ENCODE results near the gene THPO. TPM values are rescaled to one million over a fixed set of nuclear protein-coding genes. Genes with fewer than 3 reads are reported as not detected.

Gene THPO
- total RNA-seq, 2 donors from 2014 or later, result 1.4 to 1.7 TPM

GRCh38 chr3:184405075-184406030 lies 27.3 kb upstream of the THPO start:
- Histone ChIP-seq H3K4me3 (ENCODE audit: low read length) (no peak overlapping the region), H3K9me3 (ENCODE audit: control insufficient read depth, low read length) (no peaks in the 10 kb centered on the region), H3K27me3 (ENCODE audit: control insufficient read depth, insufficient read depth, low read length, poor library complexity, severe bottlenecking) (peaks cover 14% of the 10 kb centered on the region), H3K36me3 (ENCODE audit: control insufficient read depth, insufficient read depth, low read length) (no peaks in the 10 kb centered on the region), H3K27ac (ENCODE audit: low read depth, low read length) (no peak overlapping the region), H3K9ac (ENCODE audit: extremely low read depth, low read length, poor library complexity, severe bottlenecking) (no peak overlapping the region), H3K4me1 (ENCODE audit: control insufficient read depth, insufficient read depth, low read length) (no peaks in the 10 kb centered on the region)
- H3K27me3 Mint-ChIP-seq (ENCODE audit: insufficient read depth), result peaks cover 14% of the 10 kb centered on the region
- DNase-seq, result no peak
- TF ChIP-seq, protein P1, sequence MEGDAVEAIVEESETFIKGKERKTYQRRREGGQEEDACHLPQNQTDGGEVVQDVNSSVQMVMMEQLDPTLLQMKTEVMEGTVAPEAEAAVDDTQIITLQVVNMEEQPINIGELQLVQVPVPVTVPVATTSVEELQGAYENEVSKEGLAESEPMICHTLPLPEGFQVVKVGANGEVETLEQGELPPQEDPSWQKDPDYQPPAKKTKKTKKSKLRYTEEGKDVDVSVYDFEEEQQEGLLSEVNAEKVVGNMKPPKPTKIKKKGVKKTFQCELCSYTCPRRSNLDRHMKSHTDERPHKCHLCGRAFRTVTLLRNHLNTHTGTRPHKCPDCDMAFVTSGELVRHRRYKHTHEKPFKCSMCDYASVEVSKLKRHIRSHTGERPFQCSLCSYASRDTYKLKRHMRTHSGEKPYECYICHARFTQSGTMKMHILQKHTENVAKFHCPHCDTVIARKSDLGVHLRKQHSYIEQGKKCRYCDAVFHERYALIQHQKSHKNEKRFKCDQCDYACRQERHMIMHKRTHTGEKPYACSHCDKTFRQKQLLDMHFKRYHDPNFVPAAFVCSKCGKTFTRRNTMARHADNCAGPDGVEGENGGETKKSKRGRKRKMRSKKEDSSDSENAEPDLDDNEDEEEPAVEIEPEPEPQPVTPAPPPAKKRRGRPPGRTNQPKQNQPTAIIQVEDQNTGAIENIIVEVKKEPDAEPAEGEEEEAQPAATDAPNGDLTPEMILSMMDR (conservative IDR thresholded peaks at IDR 0.05), result no peak
- no peaks in the 10 kb centered on the region for H3K36me3 Mint-ChIP-seq (ENCODE audit: low read depth)
- H3K4me1 Mint-ChIP-seq, result peaks cover 4% of the 10 kb centered on the region
- no peak overlapping the region for H3K27ac Mint-ChIP-seq
- 90 to 91% methylated on average over 10 to 19 of the region's 20 CpGs for WGBS, 2 experiments (ENCODE audit: insufficient coverage in 1 of 2, insufficient read length in 1 of 2)
- H3K4me3 Mint-ChIP-seq, result no peak overlapping the region
- H3K9me3 Mint-ChIP-seq, result no peaks in the 10 kb centered on the region

DNA sequence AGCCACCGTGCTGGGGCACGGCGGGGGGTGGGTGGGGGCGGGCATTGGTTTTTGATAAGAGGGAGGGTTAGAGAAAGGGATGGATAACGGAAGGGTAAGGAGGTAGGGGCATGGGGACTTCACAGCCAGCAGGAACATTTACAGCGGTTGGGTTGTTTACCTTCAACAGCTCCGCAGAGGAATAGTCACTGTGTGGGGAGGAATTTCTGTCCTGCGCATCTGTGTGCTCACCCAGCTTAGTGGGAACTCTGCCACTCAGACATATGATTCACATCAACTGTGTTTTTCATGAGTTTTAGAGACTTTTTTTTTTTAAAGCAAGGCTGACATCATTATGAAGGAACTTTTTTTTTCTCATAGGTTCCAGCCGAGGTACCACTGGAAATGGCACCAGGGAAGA lies 21.4 kb upstream of the THPO start:
- H3K27ac ChIP-seq (ENCODE audit: low read depth, low read length), result no peak overlapping the region
- Mint-ChIP-seq H3K4me1 (peaks cover 2% of the 10 kb centered on the region), H3K27me3 (ENCODE audit: insufficient read depth) (peaks cover 14% of the 10 kb centered on the region), H3K9me3 (no peaks in the 10 kb centered on the region), H3K36me3 (ENCODE audit: low read depth) (no peaks in the 10 kb centered on the region), H3K27ac (no peak overlapping the region), H3K4me3 (no peak overlapping the region)
- H3K4me1 ChIP-seq (ENCODE audit: control insufficient read depth, insufficient read depth, low read length), result peaks cover 3% of the 10 kb centered on the region
- peaks cover 14% of the 10 kb centered on the region for H3K27me3 ChIP-seq (ENCODE audit: control insufficient read depth, insufficient read depth, low read length, poor library complexity, severe bottlenecking)
- no peaks in the 10 kb centered on the region for H3K36me3 ChIP-seq (ENCODE audit: control insufficient read depth, insufficient read depth, low read length)
- H3K9me3 ChIP-seq (ENCODE audit: control insufficient read depth, low read length), result no peaks in the 10 kb centered on the region
- peak overlapping the region; percentile 69 for H3K4me3 ChIP-seq (ENCODE audit: low read length)
- peak; percentile 77 for DNase-seq
- H3K9ac ChIP-seq (ENCODE audit: extremely low read depth, low read length, poor library complexity, severe bottlenecking), result no peak overlapping the region
- TF ChIP-seq, protein P1 (conservative IDR thresholded peaks at IDR 0.05), result no peak
- 12 to 20% methylated on average over 2 to 9 of the region's 9 CpGs for WGBS, 2 experiments (ENCODE audit: insufficient coverage in 1 of 2, insufficient read length in 1 of 2)

DNA sequence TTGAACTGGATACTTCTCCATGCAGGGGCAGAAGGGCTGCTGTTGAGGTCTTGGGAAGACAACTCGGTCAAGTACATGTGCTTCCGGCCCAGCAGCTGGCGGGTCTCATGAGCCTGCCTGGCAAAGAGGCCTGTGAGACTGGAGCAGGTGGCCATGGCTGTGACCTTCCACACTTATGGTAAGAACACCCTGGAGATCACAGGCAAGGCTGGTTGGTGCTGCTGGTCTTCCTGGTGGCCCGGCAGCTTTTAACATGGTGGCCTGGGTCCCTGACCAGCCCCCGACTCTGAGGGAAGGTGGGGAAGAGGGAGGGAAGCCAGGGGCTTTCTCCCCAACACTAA lies 17.3 kb upstream of the THPO start:
- no peak overlapping the region for H3K27ac ChIP-seq (ENCODE audit: low read depth, low read length)
- 95 to 98% methylated on average over 3 to 4 of the region's 5 CpGs for WGBS, 2 experiments (ENCODE audit: insufficient coverage in 1 of 2, insufficient read length in 1 of 2)
- no peaks in the 10 kb centered on the region for H3K36me3 Mint-ChIP-seq (ENCODE audit: low read depth)
- H3K4me3 Mint-ChIP-seq, result no peak overlapping the region
- peaks cover 2% of the 10 kb centered on the region for H3K4me1 Mint-ChIP-seq
- H3K36me3 ChIP-seq (ENCODE audit: control insufficient read depth, insufficient read depth, low read length), result no peaks in the 10 kb centered on the region
- H3K27me3 ChIP-seq (ENCODE audit: control insufficient read depth, insufficient read depth, low read length, poor library complexity, severe bottlenecking), result no peaks in the 10 kb centered on the region
- H3K4me3 ChIP-seq (ENCODE audit: low read length), result no peak overlapping the region
- peaks cover 3% of the 10 kb centered on the region for H3K4me1 ChIP-seq (ENCODE audit: control insufficient read depth, insufficient read depth, low read length)
- H3K9me3 Mint-ChIP-seq, result no peaks in the 10 kb centered on the region
- no peaks in the 10 kb centered on the region for H3K9me3 ChIP-seq (ENCODE audit: control insufficient read depth, low read length)
- H3K27me3 Mint-ChIP-seq (ENCODE audit: insufficient read depth), result peaks cover 7% of the 10 kb centered on the region
- no peak overlapping the region for H3K27ac Mint-ChIP-seq
- TF ChIP-seq, protein P1 (conservative IDR thresholded peaks at IDR 0.05), result no peak
- no peak for DNase-seq
- H3K9ac ChIP-seq (ENCODE audit: extremely low read depth, low read length, poor library complexity, severe bottlenecking), result no peak overlapping the region
